Activated effector memory CD4-positive, alpha-beta T cell treated with anti-CD3 and anti-CD28 coated beads, Interleukin-2, amount 50 U/mL, for 16 hours (primary cell): ENCODE results near the gene BCOR.

ENCODE experiments used
- DNase-seq: peaks from one replicate; pipeline ENCODE4 v3.0.0-alpha.2; 2020

The BCOR gene

DNA sequence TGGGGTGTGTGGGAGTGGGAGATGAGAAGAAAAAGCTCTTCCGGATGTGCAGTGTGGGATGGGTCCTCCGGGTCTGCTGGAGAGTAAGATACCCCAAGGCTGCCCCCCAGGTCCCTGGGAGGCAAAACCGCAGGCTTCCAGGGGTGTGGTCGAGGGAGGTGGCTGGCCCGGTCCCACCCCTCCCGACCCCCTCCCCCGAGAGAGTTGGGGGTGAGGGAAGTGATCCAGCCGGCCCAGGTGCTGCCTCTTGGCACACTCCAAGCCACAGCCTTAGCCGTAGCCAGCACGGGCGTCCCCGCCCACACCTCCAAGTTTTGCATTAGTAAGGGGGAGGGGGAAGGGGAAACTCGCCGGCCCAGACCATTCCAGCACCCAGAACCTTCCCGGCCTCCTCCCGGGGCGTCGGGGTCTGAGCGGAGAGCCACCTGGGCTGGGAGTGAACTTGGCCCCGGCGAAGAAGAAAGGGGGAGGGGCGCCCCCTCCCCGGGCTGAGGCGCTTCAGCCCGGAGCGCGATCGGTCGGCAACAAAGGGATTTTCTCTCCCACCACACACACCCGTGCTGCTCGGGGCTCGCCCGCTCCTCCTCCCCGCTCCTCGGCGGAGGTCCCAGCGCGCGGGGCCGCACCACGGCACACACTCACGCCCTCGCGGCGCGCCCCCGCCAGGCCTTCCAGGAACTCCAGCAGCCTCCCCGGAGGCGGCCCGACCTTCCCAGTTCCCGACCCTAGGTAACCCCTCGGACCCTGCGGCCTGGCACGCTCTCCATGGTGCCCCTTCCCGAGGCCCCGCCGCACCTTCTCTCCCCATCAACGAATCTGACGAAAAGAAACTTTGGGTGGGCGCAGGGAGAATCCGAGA lies 14.4 kb downstream of the BCOR start:
- no peak for DNase-seq

DNA sequence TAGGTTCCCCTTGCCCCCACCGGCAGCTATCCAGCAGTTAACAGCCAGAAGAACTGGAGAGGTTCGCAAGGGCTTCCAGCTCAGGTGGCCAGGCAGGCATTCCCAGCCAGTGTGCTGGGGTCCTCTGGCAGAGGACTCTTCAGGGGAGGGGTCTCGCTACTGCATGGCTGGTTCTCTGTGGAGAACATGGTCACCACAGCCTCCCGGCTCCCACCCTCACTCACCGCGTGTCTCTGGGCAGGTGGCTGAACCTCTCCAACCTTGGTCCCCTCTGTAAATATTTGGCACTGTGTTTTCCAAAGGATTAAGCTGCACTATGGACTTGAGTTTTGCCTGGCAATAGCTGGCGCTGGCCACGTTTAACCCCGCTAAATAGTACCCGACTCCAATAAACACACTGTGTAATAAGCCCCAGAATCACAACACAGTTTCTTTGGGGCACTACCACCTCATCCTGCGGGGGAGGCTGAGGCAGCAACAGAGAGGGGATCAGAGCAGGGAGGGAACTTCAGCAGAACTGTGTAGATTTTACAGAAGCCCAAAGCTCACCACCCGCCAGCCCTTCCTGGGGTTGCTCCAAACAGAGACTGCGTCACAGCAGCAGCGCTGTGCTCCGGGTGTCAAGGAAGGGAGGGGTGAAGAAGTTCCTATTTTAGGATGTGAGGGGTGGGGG lies 15.2 kb downstream of the BCOR start:
- no peak for DNase-seq

DNA sequence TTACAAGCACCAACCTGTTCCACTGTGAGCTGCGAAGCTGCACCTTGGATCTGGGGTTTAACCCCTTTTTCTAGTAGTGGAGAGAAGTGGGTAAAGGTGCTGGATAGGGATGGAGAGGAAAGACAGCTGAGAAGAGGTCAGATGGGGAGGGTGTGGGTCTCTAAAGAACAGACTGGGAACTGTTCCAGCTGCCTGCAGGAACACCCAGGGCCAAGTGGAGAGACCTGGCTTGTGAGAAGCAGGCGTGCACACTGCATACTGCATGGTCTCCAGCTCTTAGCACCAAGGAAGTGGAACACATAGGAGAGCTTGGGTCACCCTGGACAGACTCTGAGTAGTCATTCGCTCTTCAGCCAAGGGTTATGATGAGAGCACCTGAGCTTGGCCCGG lies 16.1 kb downstream of the BCOR start:
- no peak for DNase-seq

DNA sequence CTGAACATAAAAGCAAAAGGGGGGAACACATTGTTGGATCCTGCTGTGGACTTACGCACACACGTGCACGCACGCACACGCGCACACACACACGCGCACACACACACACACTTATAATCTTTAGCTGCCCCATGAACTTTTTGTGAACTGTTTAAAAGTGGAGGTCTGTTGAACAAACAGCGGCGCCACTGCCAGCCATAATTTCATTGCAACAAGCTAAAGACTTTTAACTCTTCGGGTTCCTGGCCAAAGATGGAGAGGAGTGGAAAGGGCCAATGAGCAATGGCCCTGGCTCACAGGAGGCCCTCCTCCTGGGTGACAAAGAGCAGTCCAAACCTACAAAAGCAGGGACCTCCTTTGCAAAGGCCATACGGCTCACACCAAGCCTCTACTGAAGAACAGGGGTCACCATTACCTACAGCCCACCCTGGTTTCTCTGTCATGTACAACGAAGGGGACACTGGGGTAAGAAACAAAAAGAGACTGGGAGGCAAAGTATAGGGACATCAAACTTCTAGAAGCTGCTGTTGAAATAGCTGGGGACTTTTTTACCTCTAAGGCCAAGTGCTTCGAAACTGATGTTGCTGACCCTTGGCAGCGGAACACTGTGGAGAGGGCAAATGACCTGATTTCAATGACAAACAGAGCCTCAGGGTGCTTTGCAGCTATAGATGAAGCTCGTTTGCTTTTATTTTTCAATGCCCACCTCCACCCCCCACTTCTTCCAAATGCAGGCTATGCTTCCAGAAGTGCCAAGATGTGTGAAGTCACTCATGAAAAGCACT lies 16.7 kb downstream of the BCOR start:
- DNase-seq, result no peak

DNA sequence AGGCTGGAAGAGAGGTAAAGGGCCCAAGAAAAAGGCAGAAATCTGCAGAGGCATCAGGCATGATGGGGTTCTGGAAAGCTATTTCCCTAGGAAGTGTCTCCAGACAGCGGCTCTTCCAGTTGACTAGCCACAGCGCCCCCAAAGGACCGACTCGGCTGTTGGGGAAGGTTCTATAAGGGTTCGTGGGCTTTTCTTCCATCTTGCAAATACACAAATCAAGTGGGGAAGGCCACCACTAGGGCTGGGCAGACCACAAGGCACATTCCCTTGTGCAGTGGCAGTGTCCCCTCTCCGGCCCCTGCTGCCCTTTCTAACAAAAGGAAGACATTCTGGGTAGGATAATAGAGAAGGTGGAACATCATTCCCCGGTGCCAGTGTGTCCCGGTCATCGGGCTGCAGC lies 18.2 kb downstream of the BCOR start:
- no peak for DNase-seq

DNA sequence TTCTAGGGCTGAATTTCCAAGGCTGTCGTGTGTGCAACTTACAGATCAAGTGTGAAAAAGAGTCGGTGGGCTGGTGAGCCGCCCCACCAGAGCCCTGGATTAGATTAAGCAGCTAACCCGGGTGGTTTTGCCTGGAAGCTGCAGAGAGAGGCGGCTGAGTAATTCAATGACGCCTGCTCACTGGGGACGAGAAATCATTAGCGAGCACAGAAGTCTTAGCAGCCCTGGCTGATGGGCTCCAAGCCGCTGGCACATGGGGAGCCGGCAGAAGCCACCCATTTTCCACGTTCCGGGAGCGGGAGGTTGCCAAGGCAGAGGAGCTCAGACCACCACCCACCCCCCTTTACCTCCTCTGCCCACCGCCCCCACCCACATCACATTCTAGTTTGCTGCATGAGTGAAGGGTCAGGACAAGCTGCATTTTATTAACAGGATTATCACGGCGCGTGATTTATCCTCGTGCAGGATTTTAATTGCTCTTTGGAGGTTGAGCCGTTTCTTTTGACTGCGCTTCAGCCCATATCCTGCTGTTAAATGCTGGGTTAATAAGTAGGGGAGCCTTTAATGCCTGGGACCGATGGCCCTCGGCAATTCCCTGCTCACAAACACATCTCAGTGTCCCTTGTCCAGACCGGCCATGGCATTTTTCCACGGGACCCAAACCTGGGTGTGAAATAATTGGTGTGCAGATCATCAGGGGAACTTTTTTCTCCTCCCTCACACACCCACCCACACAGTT lies 19.1 kb downstream of the BCOR start:
- DNase-seq, result no peak

DNA sequence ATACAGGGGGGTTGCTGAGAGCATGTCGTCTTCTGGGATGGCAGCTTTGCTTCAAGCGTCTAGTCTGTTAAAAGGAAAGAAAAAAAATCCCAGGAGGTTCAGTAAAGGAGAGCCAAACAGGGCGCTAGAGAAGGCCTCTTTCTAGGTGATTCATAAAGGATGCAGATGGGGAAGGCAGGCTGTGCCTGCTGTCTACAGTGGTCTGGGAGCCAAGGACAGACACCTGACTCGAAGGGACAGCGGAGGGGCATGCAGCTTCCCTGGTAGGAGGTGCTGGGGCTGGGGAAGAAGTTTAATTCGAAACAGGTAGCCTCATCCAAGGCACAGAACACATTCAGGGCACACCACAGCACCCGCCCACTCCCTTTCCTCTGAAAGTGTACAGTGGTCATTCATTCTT lies 19.9 kb downstream of the BCOR start:
- DNase-seq, result no peak

DNA sequence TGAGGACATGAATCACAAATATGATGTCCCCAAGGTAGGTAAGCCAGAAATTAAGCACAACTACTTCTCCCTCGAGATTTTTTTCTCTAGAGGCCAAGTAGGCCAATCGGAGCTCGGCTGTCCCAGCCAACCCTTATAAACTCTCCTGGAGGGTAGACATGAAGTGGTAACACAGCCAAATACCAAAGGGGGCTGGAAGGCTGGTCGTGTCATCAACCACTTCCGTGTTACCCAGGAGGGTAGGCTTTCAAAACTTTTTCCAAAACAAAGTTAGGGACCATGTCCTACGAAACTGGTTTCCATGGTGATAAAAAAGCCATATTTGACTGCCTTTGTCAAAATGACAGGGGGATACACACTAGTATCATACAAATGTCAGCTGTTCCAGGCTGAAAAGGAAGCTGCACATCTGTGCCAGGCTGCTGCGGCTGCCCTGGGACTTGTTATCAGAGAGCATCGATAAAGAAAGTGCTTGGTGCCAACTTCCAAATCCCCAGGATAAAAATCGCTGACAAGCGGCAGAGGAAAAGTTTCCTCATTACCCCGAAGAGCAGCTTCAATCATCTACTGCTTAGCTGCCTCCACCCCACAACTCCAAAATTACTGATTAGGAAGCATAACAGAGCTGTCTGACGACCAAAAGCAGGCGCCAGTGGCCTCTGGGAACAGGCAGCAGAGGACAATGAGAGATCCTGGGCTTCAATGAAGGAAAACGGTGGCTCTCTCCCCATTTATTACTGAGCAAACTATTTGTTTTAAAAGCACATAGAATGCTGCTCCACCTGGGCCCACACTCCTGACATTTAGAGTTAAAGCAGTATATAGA lies 20.8 kb downstream of the BCOR start:
- no peak for DNase-seq

DNA sequence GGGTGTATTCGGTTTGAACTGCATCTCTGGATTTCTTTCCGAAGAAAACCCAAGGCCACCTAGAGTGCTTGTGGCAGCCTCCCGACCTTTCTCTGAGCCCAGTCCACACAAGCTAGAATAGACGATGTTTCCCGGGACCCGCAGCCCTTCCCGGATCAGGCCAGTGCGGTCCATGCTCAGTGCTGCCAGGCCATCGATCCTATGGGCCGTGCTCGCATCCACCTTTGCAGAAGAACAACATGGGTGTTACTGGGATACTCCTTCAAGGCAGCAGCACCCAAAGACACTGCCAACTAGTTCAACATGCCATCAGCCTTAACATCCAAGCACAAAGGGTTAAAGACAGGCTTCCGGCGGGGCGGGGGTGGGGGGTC lies 22.8 kb downstream of the BCOR start:
- no peak for DNase-seq

DNA sequence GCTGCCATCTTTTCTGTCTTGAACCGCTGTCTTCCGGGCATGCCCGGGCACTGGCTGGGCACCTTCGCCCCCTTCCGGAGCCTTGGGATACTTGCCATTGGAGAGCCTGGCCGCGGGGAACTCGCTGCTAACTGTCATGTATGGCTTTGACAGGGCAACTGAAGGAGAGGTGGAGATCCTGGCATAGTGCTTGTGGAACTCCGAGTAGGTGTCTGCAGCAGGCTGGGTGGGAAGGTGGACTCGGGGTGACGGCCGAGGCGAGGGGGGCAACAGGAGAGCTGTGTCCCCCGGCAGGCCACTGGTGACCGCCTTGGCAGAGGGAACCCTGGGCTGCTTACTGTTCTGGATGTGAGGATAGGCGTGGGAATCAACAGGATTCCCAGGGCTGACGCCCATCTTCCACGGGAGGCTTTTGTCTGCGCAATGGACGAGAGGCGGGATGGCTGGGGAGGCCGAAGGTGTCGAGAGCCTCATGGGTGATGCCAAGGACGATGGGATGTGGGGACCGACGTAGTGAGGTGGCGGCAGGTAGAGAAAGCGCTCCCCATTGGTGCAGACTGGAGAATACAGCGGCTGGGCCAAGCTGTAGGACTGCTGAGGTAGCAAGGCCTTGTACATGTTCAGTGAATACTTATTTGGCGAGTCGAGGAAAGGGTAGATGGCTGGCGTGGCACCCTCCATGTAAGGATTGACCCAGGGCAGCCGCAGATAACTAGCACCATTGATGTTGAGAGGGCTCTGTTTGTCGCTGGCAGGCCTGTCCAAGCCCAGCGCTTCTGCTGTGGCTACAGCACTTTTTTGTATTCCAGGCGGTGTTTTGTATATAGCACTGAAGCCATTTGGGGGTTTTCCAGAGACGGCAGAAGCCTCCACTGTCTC lies 23.4 kb downstream of the BCOR start:
- DNase-seq, result no peak

DNA sequence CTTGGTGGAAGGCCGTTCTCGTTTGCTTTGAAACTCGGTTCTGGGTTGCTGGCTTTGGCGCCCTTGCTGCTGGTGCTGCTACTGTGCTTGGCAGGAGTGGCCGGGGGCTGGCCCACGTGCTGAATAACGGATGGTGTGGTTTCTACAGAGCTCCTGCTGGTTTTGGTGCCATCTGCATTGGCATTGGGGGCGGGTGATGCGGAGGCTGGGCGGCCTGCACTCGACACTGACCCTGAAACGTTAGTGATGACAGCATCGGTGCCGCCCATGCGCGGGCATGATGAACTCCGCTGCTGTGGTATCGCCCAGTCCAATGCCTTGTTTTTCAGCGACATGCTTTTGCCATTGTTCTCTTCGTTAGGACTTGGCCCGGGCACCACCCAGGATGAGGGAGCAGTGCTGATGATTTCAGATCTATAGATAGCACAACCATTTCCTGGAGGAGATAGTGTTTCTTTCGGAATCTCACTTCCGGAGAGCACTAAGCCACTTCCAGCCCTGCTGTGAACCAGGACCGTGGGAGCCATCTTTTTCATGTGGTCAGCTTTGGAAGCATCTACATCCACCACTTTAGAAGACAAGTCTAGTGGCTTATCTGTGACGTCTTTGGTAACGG lies 24.2 kb downstream of the BCOR start:
- DNase-seq, result no peak

DNA sequence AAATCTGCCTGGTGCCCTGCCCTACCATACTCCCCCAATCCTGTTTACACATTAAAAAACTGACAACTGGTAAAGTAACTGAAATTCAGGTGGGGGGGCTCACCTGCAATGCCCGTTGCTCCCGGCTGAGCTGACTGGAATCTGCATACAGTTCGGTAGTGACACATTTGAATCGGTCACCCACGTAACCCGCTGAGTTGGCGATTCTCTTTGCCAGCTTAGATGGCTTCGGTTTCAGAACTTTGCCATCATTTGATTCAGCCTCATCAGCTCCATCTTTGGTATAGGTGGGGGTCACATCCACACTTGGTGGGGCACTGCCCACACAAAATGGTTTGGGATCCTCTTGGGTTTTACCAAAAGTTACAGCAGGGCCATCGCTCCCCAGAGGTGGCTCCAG lies 25.5 kb downstream of the BCOR start:
- no peak for DNase-seq

DNA sequence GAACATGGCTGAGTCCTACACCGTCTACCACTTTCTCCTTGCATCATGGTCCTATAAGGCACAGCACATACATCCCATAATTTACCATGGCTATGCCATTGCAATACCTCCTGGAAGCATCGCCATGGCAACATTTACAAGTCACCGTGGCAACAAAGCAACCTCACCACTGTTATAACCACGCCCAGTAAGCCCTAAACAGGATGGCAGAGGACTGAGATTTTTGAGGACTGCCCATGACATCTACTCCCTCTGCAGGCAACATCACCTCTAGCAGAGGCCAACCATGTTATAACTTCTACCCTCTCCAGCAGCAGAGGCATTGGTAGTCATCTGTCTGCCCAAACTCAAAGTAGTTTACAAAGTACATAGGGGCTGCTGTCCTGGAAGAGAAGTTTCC lies 29.7 kb downstream of the BCOR start:
- no peak for DNase-seq

DNA sequence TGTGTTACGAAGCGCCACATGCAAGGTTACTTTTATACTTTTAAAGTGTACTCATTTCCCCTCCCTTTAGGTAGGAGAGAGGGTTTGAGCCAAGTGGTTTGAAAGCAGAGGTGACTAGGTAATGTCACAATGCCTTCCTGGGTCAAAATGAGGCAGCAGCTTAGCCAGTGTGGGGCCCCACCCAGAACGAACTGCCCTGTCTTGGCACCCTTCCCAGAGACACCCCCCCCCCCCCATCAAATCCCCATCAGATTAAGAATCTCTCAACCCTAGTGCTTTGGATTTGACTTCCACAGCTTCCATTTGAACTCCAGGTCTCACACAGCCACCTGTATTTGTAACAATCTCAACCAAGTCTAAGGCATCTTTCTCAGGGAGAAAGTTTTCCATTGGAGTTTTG lies 31.1 kb downstream of the BCOR start:
- no peak for DNase-seq

DNA sequence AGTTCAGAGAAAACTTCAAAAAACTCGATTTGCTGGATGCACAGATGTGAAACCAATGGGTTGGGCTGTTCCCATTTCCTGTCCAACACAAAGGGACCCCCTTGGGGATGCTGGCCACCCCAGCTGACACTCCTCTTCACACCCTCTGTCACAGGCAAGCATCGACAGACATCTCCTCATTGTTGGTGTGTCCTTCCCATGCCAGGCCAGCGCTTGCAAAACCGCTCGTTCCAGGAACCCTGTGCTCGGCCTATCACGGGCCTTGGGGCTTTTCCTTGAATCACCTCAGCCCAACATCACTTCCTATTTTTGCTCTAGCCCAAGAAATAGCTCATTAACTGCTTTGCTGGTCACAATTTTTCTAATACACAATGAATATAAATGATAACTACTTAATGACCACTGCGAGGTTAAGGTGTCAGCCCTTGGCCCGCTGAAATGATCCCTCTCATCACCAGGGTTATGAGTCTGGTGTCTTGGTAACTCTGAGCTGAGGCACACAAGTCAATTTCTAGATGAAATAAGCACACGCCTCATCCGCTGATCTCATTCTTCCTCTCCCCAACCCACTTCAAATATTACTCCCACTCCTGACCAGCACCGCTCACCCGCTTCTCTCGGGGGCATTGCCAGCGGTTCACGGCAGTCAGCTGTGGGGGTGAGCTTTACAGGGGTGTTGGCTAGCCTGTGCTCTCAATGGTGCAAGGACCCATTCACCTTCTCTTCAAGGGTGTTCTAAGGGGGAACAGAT lies 32.3 kb downstream of the BCOR start:
- DNase-seq, result peak; percentile 67

DNA sequence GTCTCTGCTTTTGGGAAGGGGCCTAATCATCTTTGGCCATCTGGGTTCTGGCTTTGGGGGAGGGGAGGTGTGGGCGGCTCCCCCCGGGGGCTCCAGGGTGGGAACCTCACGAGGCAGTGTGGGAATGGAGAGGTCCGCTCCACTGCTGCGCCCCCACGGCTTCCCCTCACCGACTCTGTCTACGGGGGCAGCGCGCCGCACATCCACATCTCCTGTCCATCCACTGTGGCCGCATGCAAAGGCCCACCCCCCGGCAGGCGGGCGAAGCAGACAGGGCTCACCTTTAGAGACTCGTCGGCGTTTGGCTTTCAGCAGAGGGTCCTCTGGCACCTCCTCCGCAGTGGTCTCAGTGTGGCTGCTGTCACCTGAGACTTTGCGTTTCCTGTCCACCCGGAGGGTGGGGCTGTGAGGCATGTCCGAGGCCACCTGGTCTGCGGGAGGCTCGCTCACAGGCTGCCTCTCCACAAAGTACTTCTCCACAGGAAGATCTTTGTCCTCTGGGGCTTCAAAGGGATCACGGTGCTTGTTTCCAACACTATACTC lies 33.6 kb downstream of the BCOR start:
- peak; percentile 42 for DNase-seq

DNA sequence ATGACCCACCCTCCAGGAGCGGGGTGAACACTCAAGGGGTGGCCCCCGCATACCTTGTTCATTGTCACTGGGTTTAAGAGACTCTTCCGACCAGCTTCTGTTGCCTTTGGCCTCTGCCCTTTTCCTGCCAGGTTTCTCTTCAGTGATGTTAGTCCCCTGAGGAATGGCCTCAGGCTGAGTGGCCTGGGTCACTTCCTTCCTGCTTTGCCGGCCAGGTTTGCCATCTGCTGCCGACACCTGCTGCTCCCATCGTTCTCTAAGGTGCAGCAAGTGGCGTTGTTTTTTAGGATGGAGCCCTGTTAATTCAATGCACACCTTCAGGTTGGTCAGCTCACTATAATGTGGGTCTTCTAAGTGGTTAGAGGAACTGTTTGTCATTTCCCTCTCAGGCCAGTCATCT lies 34.2 kb downstream of the BCOR start:
- peak; percentile 36 for DNase-seq

DNA sequence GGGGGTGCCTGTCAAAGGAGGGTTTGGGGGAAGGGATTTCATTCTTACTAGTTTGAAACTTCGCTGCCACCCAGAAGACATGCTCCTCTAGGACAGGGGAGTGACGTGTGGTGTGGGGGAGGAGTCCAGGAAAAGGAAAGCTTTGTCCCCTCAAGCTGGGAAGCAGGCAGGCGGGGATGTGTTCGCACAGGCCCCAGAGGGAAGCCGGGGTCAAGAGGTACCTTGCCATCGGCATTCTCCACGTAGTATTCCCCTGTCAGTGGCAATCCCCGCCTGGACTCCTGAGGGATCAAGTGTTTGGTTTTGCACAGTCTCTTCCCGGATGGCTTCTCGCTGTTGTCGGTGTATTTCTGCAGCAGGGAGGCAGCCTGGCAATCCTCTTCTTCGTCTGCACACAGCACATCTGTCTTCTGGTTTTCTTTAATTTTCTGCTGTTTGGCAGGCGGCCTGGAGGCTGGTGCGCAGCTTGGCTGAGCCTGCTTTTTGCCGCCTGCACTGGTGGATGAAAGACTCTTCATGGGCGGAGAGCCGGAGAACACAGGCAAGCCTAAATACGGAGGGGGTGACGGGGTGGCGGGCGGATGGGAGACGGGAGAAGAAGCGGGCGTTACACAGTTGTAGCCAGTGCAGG lies 35.1 kb downstream of the BCOR start:
- peak; percentile 17 for DNase-seq

DNA sequence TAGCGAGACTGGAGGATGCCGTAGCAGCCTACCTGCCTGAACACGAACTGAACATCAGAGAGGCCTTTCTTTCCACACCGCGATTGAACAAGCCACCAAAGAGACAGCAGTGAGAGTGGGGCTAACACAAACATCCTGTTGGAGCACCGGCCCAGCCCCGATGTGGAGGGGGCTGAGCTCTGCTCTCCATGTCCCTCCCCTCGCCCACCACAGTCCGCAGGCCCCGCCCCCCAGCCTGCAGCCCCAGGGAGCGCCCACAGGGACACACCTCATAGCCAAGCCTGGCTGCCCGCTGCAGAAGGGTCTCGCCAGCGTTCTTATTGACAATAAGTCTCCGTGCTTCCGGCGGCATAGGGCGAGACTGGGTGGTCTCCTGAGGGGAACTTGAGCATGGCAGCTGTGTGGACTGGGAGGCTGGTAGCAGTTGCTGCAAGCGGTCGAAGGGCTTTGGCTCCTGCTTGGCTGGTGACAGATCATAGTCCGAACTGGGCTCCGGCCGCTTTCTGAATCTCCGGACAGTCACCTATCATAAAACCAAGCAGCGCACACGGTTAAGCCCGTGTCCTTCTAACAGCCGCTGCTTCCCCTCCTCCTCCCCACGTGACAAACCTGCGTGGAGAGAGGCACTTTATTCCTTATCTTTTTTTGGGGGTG lies 35.8 kb downstream of the BCOR start:
- peak; percentile 25 for DNase-seq
